HG02678 (cell line): ENCODE measurements around the gene PKP4.

Experiments used
- ATAC-seq: cut with Tn5 transposase; IDR thresholded peaks from one replicate; pipeline ENCODE4 v1.9.1; 2021; ENCODE audit warnings: mild to moderate bottlenecking, moderate library complexity; ENCODE audit not compliant: unreplicated experiment

PKP4 gene

GRCh38 chr2:158583923-158584322 lies 127.2 kb downstream of the PKP4 start:
- no peak for ATAC-seq

GRCh38 chr2:158586491-158586890 lies 129.7 kb downstream of the PKP4 start:
- no peak for ATAC-seq

GRCh38 chr2:158589303-158589702 lies 132.6 kb downstream of the PKP4 start:
- no peak for ATAC-seq

GRCh38 chr2:158598862-158599517 lies 142.2 kb downstream of the PKP4 start:
- no peak for ATAC-seq

- ATAC-seq, result no peak
Observed at GRCh38 chr2:158599609-158600008, 142.9 kb downstream of the PKP4 start.

GRCh38 chr2:158600155-158600802 lies 143.5 kb downstream of the PKP4 start:
- ATAC-seq, result no peak

GRCh38 chr2:158602027-158602426 lies 145.3 kb downstream of the PKP4 start:
- no peak for ATAC-seq

- ATAC-seq, result no peak
Observed at GRCh38 chr2:158603205-158603604, 146.5 kb downstream of the PKP4 start.

GRCh38 chr2:158603986-158604385 lies 147.2 kb downstream of the PKP4 start:
- no peak for ATAC-seq

- no peak for ATAC-seq
Observed at GRCh38 chr2:158610059-158610458, 153.3 kb downstream of the PKP4 start.

- ATAC-seq, result no peak
Observed at GRCh38 chr2:158616480-158617000, 159.8 kb downstream of the PKP4 start.

- ATAC-seq, result no peak
Observed at GRCh38 chr2:158618891-158619490, 162.2 kb downstream of the PKP4 start.

- ATAC-seq, result no peak
Observed at GRCh38 chr2:158619496-158619895, 162.7 kb downstream of the PKP4 start.

- no peak for ATAC-seq
Observed at GRCh38 chr2:158620656-158621055, 163.9 kb downstream of the PKP4 start.

- ATAC-seq, result no peak
Observed at GRCh38 chr2:158624071-158624667, 167.4 kb downstream of the PKP4 start.

- ATAC-seq, result no peak
Observed at GRCh38 chr2:158624961-158625360, 168.2 kb downstream of the PKP4 start.

GRCh38 chr2:158629116-158629515 lies 172.4 kb downstream of the PKP4 start:
- ATAC-seq, result no peak

GRCh38 chr2:158633261-158633660 lies 176.5 kb downstream of the PKP4 start:
- ATAC-seq, result no peak

GRCh38 chr2:158634627-158635026 lies 177.9 kb downstream of the PKP4 start:
- no peak for ATAC-seq

- ATAC-seq, result no peak
Observed at GRCh38 chr2:158635961-158636601, 179.3 kb downstream of the PKP4 start.

- no peak for ATAC-seq
Observed at GRCh38 chr2:158637357-158637756, 180.6 kb downstream of the PKP4 start.
